Right atrium auricular region (tissue), 2 donors: Measurements from ENCODE around the gene DNAJC15. TPM values are rescaled to one million over a fixed set of nuclear protein-coding genes. Genes with fewer than 3 reads are reported as not detected.

Experiments used
- DNase-seq: peaks from one replicate; pipeline ENCODE4 v3.0.0-alpha.2; 2019; ENCODE audit warnings: low spot score
- H3K27ac ChIP-seq, 2 donors: fragments of 200-600 bp; sonication (generic); 1 replicate in 1 of 2; 2 replicates in 1 of 2; pipeline ENCODE4 v1.5.1; 2016 to 2019
- H3K27me3 ChIP-seq, 2 donors: fragments of 200-600 bp; sonication (generic); one replicate each; pipeline versions ENCODE4 v1.5.1 to v1.6.0; 2017 to 2019
- H3K36me3 ChIP-seq: fragments of 200-600 bp; sonication (generic); one replicate; pipeline ENCODE4 v1.5.1; 2016
- H3K4me1 ChIP-seq, 2 donors: fragments of 200-600 bp; sonication (generic); one replicate each; pipeline versions ENCODE4 v1.5.1 to v1.6.0; 2017 to 2019
- H3K4me3 ChIP-seq, 2 donors: fragments of 200-600 bp; sonication (generic); 1 replicate in 1 of 2; 2 replicates in 1 of 2; pipeline ENCODE4 v1.5.1; 2017 to 2019; ENCODE audit warnings: mild to moderate bottlenecking in 1 of 2, moderate library complexity in 1 of 2
- H3K9me3 ChIP-seq, 2 donors: fragments of 200-600 bp; sonication (generic); one replicate each; pipeline ENCODE4 v1.5.1; 2019
- total RNA-seq, 2 donors: library from RNA; depleted of rRNA; stranded (reverse); fragments of >200 nt; gene quantifications; one replicate each; pipeline ENCODE4 v1.1.0, GENCODE V29; 2016
- TF ChIP-seq, protein P1 (sequence below), 2 donors: fragments of 200-600 bp; sonication (generic); IDR thresholded peaks; one replicate each; pipeline ENCODE4 v1.5.1; 2019; ENCODE audit warnings: antibody characterized with exemption in 2 of 2

Gene DNAJC15
- total RNA-seq, 2 donors from 2014 or later = 10.8 to 14.0 TPM

DNA sequence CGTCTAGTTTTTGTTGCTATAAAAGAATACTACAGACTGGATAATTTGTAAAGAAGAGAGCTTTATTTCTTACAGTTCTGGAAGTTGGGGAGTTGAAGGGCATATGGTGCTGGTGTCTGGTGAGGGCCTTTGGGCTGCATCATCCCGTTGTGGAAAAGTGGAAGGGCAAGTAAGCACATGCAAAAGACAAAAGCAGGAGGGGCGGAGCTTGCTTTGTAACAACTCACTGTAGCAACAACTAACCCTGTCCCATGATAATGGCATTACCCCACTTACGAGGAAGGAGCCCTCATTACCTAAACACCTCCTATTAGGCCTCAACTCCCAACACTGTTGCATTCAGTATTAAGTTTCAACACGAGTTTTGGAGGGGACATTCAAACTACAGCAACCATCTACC is 7.2 kb upstream of the DNAJC15 start:
- H3K4me3 ChIP-seq = no peak overlapping the region
- H3K36me3 ChIP-seq = no peaks in the 10 kb centered on the region
- H3K27ac ChIP-seq = no peak overlapping the region
- no peaks in the 10 kb centered on the region for H3K27me3 ChIP-seq
- H3K9me3 ChIP-seq = no peaks in the 10 kb centered on the region
- H3K4me1 ChIP-seq = no peaks in the 10 kb centered on the region
- TF ChIP-seq, protein P1, sequence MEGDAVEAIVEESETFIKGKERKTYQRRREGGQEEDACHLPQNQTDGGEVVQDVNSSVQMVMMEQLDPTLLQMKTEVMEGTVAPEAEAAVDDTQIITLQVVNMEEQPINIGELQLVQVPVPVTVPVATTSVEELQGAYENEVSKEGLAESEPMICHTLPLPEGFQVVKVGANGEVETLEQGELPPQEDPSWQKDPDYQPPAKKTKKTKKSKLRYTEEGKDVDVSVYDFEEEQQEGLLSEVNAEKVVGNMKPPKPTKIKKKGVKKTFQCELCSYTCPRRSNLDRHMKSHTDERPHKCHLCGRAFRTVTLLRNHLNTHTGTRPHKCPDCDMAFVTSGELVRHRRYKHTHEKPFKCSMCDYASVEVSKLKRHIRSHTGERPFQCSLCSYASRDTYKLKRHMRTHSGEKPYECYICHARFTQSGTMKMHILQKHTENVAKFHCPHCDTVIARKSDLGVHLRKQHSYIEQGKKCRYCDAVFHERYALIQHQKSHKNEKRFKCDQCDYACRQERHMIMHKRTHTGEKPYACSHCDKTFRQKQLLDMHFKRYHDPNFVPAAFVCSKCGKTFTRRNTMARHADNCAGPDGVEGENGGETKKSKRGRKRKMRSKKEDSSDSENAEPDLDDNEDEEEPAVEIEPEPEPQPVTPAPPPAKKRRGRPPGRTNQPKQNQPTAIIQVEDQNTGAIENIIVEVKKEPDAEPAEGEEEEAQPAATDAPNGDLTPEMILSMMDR (IDR thresholded peaks at IDR 0.05) = no peak
- no peak for DNase-seq

DNA sequence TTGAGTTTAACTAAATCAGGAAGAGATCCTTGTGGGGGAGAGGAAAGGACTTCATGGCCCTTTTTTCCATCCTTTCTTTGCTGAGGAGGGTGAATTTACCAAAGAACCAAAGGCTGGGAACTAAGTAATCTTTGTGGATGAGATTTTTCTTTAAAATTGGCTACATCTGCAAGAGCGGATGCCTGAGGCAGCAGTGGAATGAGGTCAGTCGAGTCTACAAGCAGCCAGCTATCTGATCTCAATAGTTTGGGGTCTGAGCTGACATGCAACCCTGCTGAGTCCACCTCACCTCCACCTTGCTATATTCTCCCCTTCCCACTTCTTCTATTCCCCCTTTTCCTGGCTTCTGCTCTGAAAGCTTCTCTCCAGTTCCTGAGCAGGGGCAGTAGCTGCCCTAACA is 3.6 kb upstream of the DNAJC15 start:
- Histone ChIP-seq H3K9me3 (no peaks in the 10 kb centered on the region), H3K36me3 (no peaks in the 10 kb centered on the region), H3K27ac (no peak overlapping the region), H3K27me3 (no peaks in the 10 kb centered on the region), H3K4me1 (peaks cover 0 to 11% of the 10 kb centered on the region in 2 donors), H3K4me3 (no peak overlapping the region)
- no peak for DNase-seq
- TF ChIP-seq, protein P1 (IDR thresholded peaks at IDR 0.05) = no peak

DNA sequence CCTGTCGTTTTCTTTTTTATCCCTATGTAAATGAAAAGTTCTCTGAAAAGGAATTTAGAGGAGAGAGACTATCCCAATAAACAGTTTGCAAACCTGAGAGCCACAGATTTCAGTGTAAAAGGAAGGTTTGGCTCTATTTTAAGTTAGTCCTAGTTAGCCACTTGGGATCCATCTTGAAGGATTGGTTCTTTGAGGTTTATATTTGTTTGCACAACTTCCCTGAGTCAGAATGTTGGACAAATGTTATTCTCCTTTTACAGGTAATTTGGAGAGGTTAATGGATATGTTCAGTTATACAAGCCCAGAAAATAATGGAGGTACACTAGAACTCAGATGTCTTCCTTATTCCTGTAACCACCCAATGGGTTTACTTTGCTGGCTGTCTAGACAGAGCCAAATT is 2.6 kb upstream of the DNAJC15 start:
- H3K27ac ChIP-seq = no peak overlapping the region
- DNase-seq = no peak
- H3K36me3 ChIP-seq = no peaks in the 10 kb centered on the region
- no peak overlapping the region for H3K4me3 ChIP-seq
- no peaks in the 10 kb centered on the region for H3K27me3 ChIP-seq
- H3K9me3 ChIP-seq = no peaks in the 10 kb centered on the region
- peaks cover 0 to 20% of the 10 kb centered on the region in 2 donors for H3K4me1 ChIP-seq
- TF ChIP-seq, protein P1 (IDR thresholded peaks at IDR 0.05) = no peak

DNA sequence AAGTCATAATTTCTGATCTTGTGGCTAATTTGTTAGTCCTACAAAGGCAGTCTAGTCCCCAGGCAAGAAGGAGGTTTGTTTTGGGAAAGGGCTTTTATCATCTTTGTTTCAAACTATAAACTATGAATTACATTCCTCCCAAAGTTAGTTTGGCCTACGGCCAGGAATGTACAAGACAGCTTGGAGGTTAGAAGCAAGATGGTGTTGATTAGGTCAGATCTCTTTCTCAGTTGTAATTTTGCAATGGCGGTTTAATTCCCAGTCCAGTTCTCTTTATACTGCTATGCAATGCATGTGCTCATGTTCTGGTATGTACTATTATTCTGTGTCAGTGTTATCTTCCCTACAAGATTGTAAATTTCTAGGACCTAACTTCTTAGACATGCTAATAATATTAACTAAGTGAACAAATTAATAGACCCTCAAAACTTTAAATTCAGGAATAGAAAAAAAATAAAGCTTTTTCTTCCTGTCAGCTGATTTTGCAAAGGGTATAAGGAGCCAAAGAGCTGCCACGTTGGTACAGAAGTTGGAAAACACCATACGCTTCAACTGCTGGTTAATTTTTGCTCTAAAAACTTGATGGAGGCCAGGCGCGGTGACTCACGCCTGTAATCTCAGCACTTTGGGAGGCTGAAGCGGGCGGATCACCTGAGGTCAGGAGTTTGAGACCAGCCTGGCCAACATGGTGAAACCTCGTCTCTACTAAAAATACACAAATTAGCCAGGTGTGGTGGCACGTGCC is 1.3 kb upstream of the DNAJC15 start:
- DNase-seq = no peak
- no peaks in the 10 kb centered on the region for H3K27me3 ChIP-seq
- H3K4me3 ChIP-seq = no peak overlapping the region
- TF ChIP-seq, protein P1 (IDR thresholded peaks at IDR 0.05) = no peak
- no peaks in the 10 kb centered on the region for H3K9me3 ChIP-seq
- H3K4me1 ChIP-seq = peaks cover 0 to 30% of the 10 kb centered on the region in 2 donors
- no peaks in the 10 kb centered on the region for H3K36me3 ChIP-seq
- H3K27ac ChIP-seq = no peak overlapping the region

DNA sequence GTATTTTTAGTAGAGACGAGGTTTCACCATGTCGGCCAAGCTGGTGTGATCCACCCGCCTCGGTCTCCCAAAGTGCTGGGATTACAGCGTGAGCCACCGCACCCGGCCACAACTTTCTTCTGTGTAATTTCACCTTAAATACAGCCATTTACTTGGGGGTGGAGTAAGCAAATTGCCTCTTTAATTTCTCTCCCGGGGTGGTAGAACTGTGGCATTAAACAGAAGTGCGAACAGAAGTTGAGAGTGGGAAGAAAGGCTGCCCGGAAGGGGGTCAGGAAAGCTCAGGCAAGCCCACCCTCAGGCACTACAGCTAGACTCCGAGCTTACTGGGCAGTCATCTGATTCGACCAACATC is 475 bp upstream of the DNAJC15 start:
- H3K4me3 ChIP-seq = peak overlapping the region; percentile 69 to 78
- H3K4me1 ChIP-seq = peaks cover 0 to 30% of the 10 kb centered on the region in 2 donors
- H3K36me3 ChIP-seq = no peaks in the 10 kb centered on the region
- TF ChIP-seq, protein P1 (IDR thresholded peaks at IDR 0.05) = no peak
- peak overlapping the region; percentile 84 to 93 for H3K27ac ChIP-seq
- DNase-seq = no peak
- H3K9me3 ChIP-seq = no peaks in the 10 kb centered on the region
- no peaks in the 10 kb centered on the region for H3K27me3 ChIP-seq

DNA sequence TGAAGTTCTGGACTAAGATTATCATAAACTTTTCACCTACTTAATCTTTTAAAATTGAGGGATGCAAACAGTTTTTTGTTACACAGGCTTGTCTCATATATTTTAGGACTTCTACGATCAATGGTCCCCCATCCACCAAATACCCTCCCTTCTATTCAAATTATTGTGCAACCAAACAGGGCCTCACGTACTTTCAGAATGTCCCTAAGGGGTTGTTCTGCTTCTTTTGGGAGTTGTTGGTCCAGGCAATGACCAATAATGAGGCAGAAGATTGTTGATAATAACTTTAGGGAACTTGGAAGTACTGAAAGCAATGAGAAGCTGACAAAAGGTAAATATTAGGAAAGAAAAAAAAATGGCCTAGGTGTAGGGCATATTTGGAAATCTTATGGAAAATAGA is 2.9 kb downstream of the DNAJC15 start:
- H3K4me3 ChIP-seq = no peak overlapping the region
- no peak overlapping the region for H3K27ac ChIP-seq
- no peaks in the 10 kb centered on the region for H3K27me3 ChIP-seq
- TF ChIP-seq, protein P1 (IDR thresholded peaks at IDR 0.05) = no peak
- no peaks in the 10 kb centered on the region for H3K9me3 ChIP-seq
- no peaks in the 10 kb centered on the region for H3K36me3 ChIP-seq
- H3K4me1 ChIP-seq = peaks cover 0 to 48% of the 10 kb centered on the region in 2 donors
- no peak for DNase-seq
